Tongue (tissue), 2 donors: ENCODE data around the gene CSRP2. TPM values are rescaled to one million over a fixed set of nuclear protein-coding genes. Genes with fewer than 3 reads are reported as not detected.

Source experiments
- DNase-seq: peaks from one replicate; pipeline ENCODE4 v3.0.0-alpha.2; 2015
- total RNA-seq: library from RNA; depleted of rRNA; stranded (reverse); fragments of >200 nt; gene quantifications from one replicate; pipeline ENCODE4 v1.2.3, GENCODE V29; 2014

The CSRP2 gene
- total RNA-seq, 1 donor from 2014 or later: 45.2 TPM

- DNase-seq: peak; percentile 73
Observed at GRCh38 chr12:76863005-76863670, 15.7 kb downstream of the CSRP2 start.

GRCh38 chr12:76860256-76860655 lies 18.6 kb downstream of the CSRP2 start:
- DNase-seq: no peak

GRCh38 chr12:76859611-76860010 lies 19.2 kb downstream of the CSRP2 start:
- no peak for DNase-seq

GRCh38 chr12:76856018-76856644 lies 22.7 kb downstream of the CSRP2 start:
- no peak for DNase-seq

- DNase-seq: no peak
Observed at GRCh38 chr12:76855271-76855670, 23.5 kb downstream of the CSRP2 start.

- DNase-seq: no peak
Observed at GRCh38 chr12:76852106-76852505, 26.7 kb downstream of the CSRP2 start.

GRCh38 chr12:76848132-76848531 lies 30.7 kb downstream of the CSRP2 start:
- no peak for DNase-seq

GRCh38 chr12:76847260-76847659 lies 31.6 kb downstream of the CSRP2 start:
- no peak for DNase-seq

- no peak for DNase-seq
Observed at GRCh38 chr12:76836633-76837032, 42.2 kb downstream of the CSRP2 start.

- DNase-seq: no peak
Observed at GRCh38 chr12:76830436-76830835, 48.4 kb downstream of the CSRP2 start.

- DNase-seq: peak; percentile 44
Observed at GRCh38 chr12:76820888-76821482, 57.8 kb downstream of the CSRP2 start.

GRCh38 chr12:76813972-76814371 lies 64.8 kb downstream of the CSRP2 start:
- no peak for DNase-seq

- DNase-seq: no peak
Observed at GRCh38 chr12:76813265-76813664, 65.6 kb downstream of the CSRP2 start.

GRCh38 chr12:76811976-76812375 lies 66.8 kb downstream of the CSRP2 start:
- DNase-seq: no peak

- DNase-seq: no peak
Observed at GRCh38 chr12:76810671-76811419, 68.0 kb downstream of the CSRP2 start.

Other genes starting within 250 kb of the CSRP2 start
- 88.0 TPM for gene ZDHHC17, start 114.9 kb downstream of the CSRP2 start, total RNA-seq
- gene E2F7, start 186.6 kb upstream of the CSRP2 start, total RNA-seq: 7.1 TPM